A549 (cell line): ENCODE data around the gene PRKCE. TPM values are rescaled to one million over a fixed set of nuclear protein-coding genes. Genes with fewer than 3 reads are reported as not detected.
"Not testable (repeated sequence)": the region's sequence is repeated elsewhere in the genome, so short reads cannot be mapped to it uniquely, and the experiment has no call there.

Source experiments
- ATAC-seq, 2 experiments: fragments of 200-7000 bp in 1 of 2; fragments of >200 bp in 1 of 2; cut with Nextera tagmentation in 1 of 2; cut with Tn5 transposase in 1 of 2; 3 replicates each; pipeline versions ENCODE4 v1.8.0 to v1.9.1; 2018 to 2020; ENCODE audit warnings: mild to moderate bottlenecking in 1 of 2, moderate library complexity in 1 of 2
- CTCF ChIA-PET: fragments of 300-600 bp; sonication (Branson Sonifier 250); formaldehyde crosslinking; extraction: SDS; loops from one replicate; lab custom pipeline; 2021; ENCODE audit warnings: antibody characterized with exemption, inconsistent platforms; lab: Yijun Ruan, JAX
- POLR2A ChIA-PET: fragments of 350-600 bp; formaldehyde crosslinking; extraction: SDS; loops from one replicate; lab custom pipeline; 2021; ENCODE audit warnings: antibody characterized with exemption, inconsistent platforms; lab: Yijun Ruan, JAX
- DNase-seq, 2 experiments: peaks; one replicate each; pipeline versions ENCODE4 v3.0.0 to v3.0.0-alpha.2; 2011 to 2016; ENCODE audit warnings: low read depth in 1 of 2, low spot score in 1 of 2
- FAIRE-seq: peaks from 2 replicates; lab custom pipeline; 2011; peaks lifted over from hg19 to GRCh38; lab: Jason Lieb, UNC
- H3K27ac ChIP-seq, 2 experiments: fragments of >200 bp; sonication (Bioruptor Twin); formaldehyde crosslinking; 3 replicates each; pipeline ENCODE4 v1.5.1; 2016 to 2017
- H3K4me1 ChIP-seq: fragments of >200 bp; sonication (Bioruptor Twin); formaldehyde crosslinking; 3 replicates; pipeline ENCODE4 v1.6.1; 2016
- H3K4me2 ChIP-seq: fragments of >200 bp; sonication (Bioruptor Twin); formaldehyde crosslinking; 3 replicates; pipeline ENCODE4 v1.6.1; 2016
- H3K4me3 ChIP-seq: fragments of >200 bp; sonication (Bioruptor Twin); formaldehyde crosslinking; 3 replicates; pipeline ENCODE4 v1.5.1; 2016
- H3K9me3 ChIP-seq: fragments of >200 bp; sonication (Bioruptor Twin); formaldehyde crosslinking; 3 replicates; pipeline ENCODE4 v1.6.1; 2016
- ATOH8 ChIP-seq: fragments of 250-450 bp; sonication (Bioruptor Pico); IDR thresholded peaks from 2 replicates; pipeline ENCODE4 v1.5.0; 2020; ENCODE audit warnings: low read depth, mild to moderate bottlenecking, moderate library complexity
- BHLHE40 ChIP-seq: IDR thresholded peaks from 2 replicates; pipeline ENCODE4 v1.6.1; 2012; ENCODE audit warnings: low read depth, low read length, inconsistent platforms
- CBX2 ChIP-seq: fragments of 200-600 bp; sonication (generic); IDR thresholded peaks from 2 replicates; pipeline ENCODE4 v1.6.1; 2016; ENCODE audit warnings: low read depth, mild to moderate bottlenecking, borderline replicate concordance
- CHD4 ChIP-seq: fragments of 200-600 bp; sonication (generic); IDR thresholded peaks from 2 replicates; pipeline ENCODE4 v1.6.1; 2016; ENCODE audit warnings: antibody characterized with exemption, mild to moderate bottlenecking, borderline replicate concordance
- CTCF ChIP-seq: fragments of >200 bp; sonication (Bioruptor Twin); formaldehyde crosslinking; IDR thresholded peaks from 3 replicates; pipeline ENCODE4 v1.5.1; 2016
- FOSB ChIP-seq: fragments of 250-450 bp; sonication (Bioruptor Pico); IDR thresholded peaks from 2 replicates; pipeline ENCODE4 v1.5.0; 2020; ENCODE audit warnings: mild to moderate bottlenecking, moderate library complexity
- FOSL2 ChIP-seq, 2 experiments: fragments of 450-650 bp in 1 of 2; fragments of >200 bp in 1 of 2; sonication (Bioruptor Twin) in 1 of 2; formaldehyde crosslinking; IDR thresholded peaks; 2 replicates each; pipeline versions ENCODE4 v1.5.0 to v1.6.1; 2016 to 2020; ENCODE audit warnings: mild to moderate bottlenecking in 1 of 2, moderate library complexity in 1 of 2
- GATA3 ChIP-seq: IDR thresholded peaks from 2 replicates; pipeline ENCODE4 v1.6.1; 2012; ENCODE audit warnings: borderline replicate concordance
- HDAC2 ChIP-seq: fragments of 200-600 bp; sonication (generic); IDR thresholded peaks from 2 replicates; pipeline ENCODE4 v1.6.1; 2016
- HES2 ChIP-seq: fragments of >200 bp; sonication (Bioruptor Twin); formaldehyde crosslinking; IDR thresholded peaks from 2 replicates; pipeline ENCODE4 v1.6.1; 2016
- HEYL ChIP-seq: fragments of 250-450 bp; sonication (Bioruptor Pico); IDR thresholded peaks from 2 replicates; pipeline ENCODE4 v1.8.0; 2021; ENCODE audit warnings: mild to moderate bottlenecking, moderate library complexity
- HOXB13 ChIP-seq: fragments of 250-450 bp; sonication (Bioruptor Pico); IDR thresholded peaks from 2 replicates; pipeline ENCODE4 v1.5.0; 2020; ENCODE audit warnings: low read depth, mild to moderate bottlenecking, moderate library complexity
- KDM5A ChIP-seq: fragments of 200-600 bp; sonication (generic); IDR thresholded peaks from 2 replicates; pipeline ENCODE4 v1.6.1; 2016; ENCODE audit warnings: antibody characterized with exemption, mild to moderate bottlenecking
- MAFK ChIP-seq: fragments of 450-650 bp; IDR thresholded peaks from 2 replicates; pipeline ENCODE4 v1.6.1; 2014; ENCODE audit not compliant: partially characterized antibody
- NR3C1 ChIP-seq: fragments of >200 bp; sonication (Bioruptor Twin); formaldehyde crosslinking; IDR thresholded peaks from 3 replicates; pipeline ENCODE4 v1.6.1; 2017
- PBX3 ChIP-seq: IDR thresholded peaks from 2 replicates; pipeline ENCODE4 v1.6.1; 2012
- POLR2A ChIP-seq: IDR thresholded peaks from 2 replicates; pipeline ENCODE4 v1.6.1; 2012; ENCODE audit warnings: mild to moderate bottlenecking, low read length
- POLR2AphosphoS2 ChIP-seq: conservative IDR thresholded peaks from 2 replicates; pipeline ENCODE4 v1.6.1; 2012; ENCODE audit warnings: low read length, improper control_type of control experiment, inconsistent platforms
- RCOR1 ChIP-seq: fragments of 150-350 bp; IDR thresholded peaks from 2 replicates; pipeline ENCODE4 v1.6.1; 2014; ENCODE audit warnings: antibody characterized with exemption, low read length, low read depth
- REST ChIP-seq: fragments of 200-600 bp; sonication (generic); IDR thresholded peaks from 2 replicates; pipeline ENCODE4 v1.6.1; 2016; ENCODE audit warnings: antibody characterized with exemption, mild to moderate bottlenecking, moderate library complexity
- RFX5 ChIP-seq: fragments of 450-650 bp; IDR thresholded peaks from 2 replicates; pipeline ENCODE4 v1.7.1; 2014; ENCODE audit warnings: antibody characterized with exemption, mild to moderate bottlenecking, moderate library complexity
- RNF2 ChIP-seq: fragments of 200-600 bp; sonication (generic); IDR thresholded peaks from 2 replicates; pipeline ENCODE4 v1.6.1; 2016; ENCODE audit warnings: low read depth, mild to moderate bottlenecking, antibody characterized with exemption, moderate library complexity, borderline replicate concordance
- SMC3 ChIP-seq: fragments of >200 bp; sonication (Bioruptor Twin); formaldehyde crosslinking; IDR thresholded peaks from 3 replicates; pipeline ENCODE4 v1.6.1; 2018; ENCODE audit warnings: inconsistent platforms
- SREBF2 ChIP-seq: fragments of 450-650 bp; IDR thresholded peaks from 2 replicates; pipeline ENCODE4 v1.6.1; 2014; ENCODE audit warnings: mild to moderate bottlenecking, moderate library complexity
- TFCP2L1 ChIP-seq: fragments of 250-450 bp; sonication (Bioruptor Pico); IDR thresholded peaks from 2 replicates; pipeline ENCODE4 v1.5.0; 2021; ENCODE audit warnings: mild to moderate bottlenecking
- ZC3H11A ChIP-seq: fragments of 450-650 bp; IDR thresholded peaks from 2 replicates; pipeline ENCODE4 v1.6.1; 2014; ENCODE audit warnings: antibody characterized with exemption, mild to moderate bottlenecking
- ZFP36 ChIP-seq: fragments of 450-650 bp; IDR thresholded peaks from 2 replicates; pipeline ENCODE4 v1.6.1; 2014; ENCODE audit warnings: borderline replicate concordance; ENCODE audit not compliant: partially characterized antibody
- WGBS: methylation state at CpG from one replicate; pipeline ENCODE4 v1.1.6; 2017; ENCODE audit errors: missing lambda C conversion rate; 5-methylcytosine and 5-hydroxymethylcytosine counted together
- polyA plus RNA-seq, 4 experiments: library from polyadenylated mRNA; depleted of rRNA in 3 of 4; stranded (reverse); fragments of >200 nt; fragmentation: RNase III in 1 of 4; extraction: RNeasy Plus Mini Kit Qiagen cat#74134 plus additional on column Dnase treatment in 1 of 4; gene quantifications; 2 replicates in 3 of 4; 3 replicates in 1 of 4; pipeline ENCODE4 v1.2.3, GENCODE V29; 2011 to 2017

Gene PRKCE
- polyA plus RNA-seq, 2 of the 4 experiments (the other 2 are of a cell fraction): 11.5 to 12.0 TPM

- CTCF ChIA-PET: interaction anchor here (0.8 to 1.3 kb wide), 3 partner anchors 15 to 54 kb away, joined by 3 to 4 read pairs (median 3); no protein-coding TSS in a partner anchor
- WGBS: 85% methylated on average over 6 of the region's 6 CpGs
- POLR2A ChIA-PET, DNase-seq, H3K4me1 ChIP-seq, H3K9me3 ChIP-seq, ATAC-seq, H3K4me2 ChIP-seq, H3K27ac ChIP-seq, FAIRE-seq, H3K4me3 ChIP-seq: not testable (repeated sequence)
Observed at GRCh38 chr2:45890371-45890646, 238.8 kb downstream of the PRKCE start.

GRCh38 chr2:45890819-45891218 lies 239.3 kb downstream of the PRKCE start:
- TF ChIP-seq GATA3 (no peak), CHD4 (no peak), PBX3 (no peak), CTCF (no peak), SREBF2 (no peak), HDAC2 (no peak), HOXB13 (CRISPR knock-in tag) (no peak), TFCP2L1 (CRISPR knock-in tag) (no peak), KDM5A (no peak), MAFK (no peak), ZC3H11A (no peak), RFX5 (no peak), CBX2 (no peak), POLR2AphosphoS2 (no peak), ZFP36 (no peak), SMC3 (no peak)
- TF ChIP-seq, all 56 proteins: peak for 0
- Histone ChIP-seq H3K4me1 (no peaks in the 10 kb centered on the region), H3K9me3 (no peaks in the 10 kb centered on the region), H3K27ac (no peak overlapping the region), H3K4me3 (no peak overlapping the region), H3K4me2 (no peak overlapping the region)
- ATAC-seq (no peak), DNase-seq (no peak), FAIRE-seq (no peak)
- WGBS: 92% methylated on average over 5 of the region's 5 CpGs
- ChIA-PET POLR2A (no interaction called here), CTCF (interaction anchor here (1.3 kb wide), 1 partner anchor 46 kb away, joined by 4 read pairs; no protein-coding TSS in a partner anchor)

GRCh38 chr2:45891719-45892424 lies 240.4 kb downstream of the PRKCE start:
- Histone ChIP-seq H3K4me1 (no peaks in the 10 kb centered on the region), H3K9me3 (no peaks in the 10 kb centered on the region), H3K4me2 (no peak overlapping the region), H3K4me3 (no peak overlapping the region), H3K27ac (no peak overlapping the region)
- no peak for DNase-seq
- POLR2A ChIA-PET: no interaction called here
- CTCF ChIA-PET: no interaction called here
- no peak for FAIRE-seq
- ATAC-seq: no peak
- WGBS: 85% methylated on average over 8 of the region's 8 CpGs
- TF ChIP-seq CBX2: no peak
- TF ChIP-seq HEYL (CRISPR knock-in tag): no peak
- TF ChIP-seq FOSL2 (IDR thresholded peaks at IDR 0.05): no peak
- TF ChIP-seq FOSL2 (CRISPR knock-in tag; IDR thresholded peaks at IDR 0.05): no peak
- no peak for TF ChIP-seq POLR2A
- no peak for TF ChIP-seq HOXB13 (CRISPR knock-in tag)
- no peak for TF ChIP-seq SREBF2
- TF ChIP-seq SMC3: no peak
- TF ChIP-seq FOSB (CRISPR knock-in tag): no peak
- no peak for TF ChIP-seq RFX5
- no peak for TF ChIP-seq BHLHE40
- TF ChIP-seq ATOH8 (CRISPR knock-in tag): no peak
- no peak for TF ChIP-seq NR3C1
- TF ChIP-seq TFCP2L1 (CRISPR knock-in tag): no peak
- no peak for TF ChIP-seq RNF2
- TF ChIP-seq REST: no peak
- TF ChIP-seq RCOR1: no peak
- TF ChIP-seq HES2: no peak
